Keratinocyte (primary cell): ENCODE measurements around the gene TBC1D5. TPM values are rescaled to one million over a fixed set of nuclear protein-coding genes. Genes with fewer than 3 reads are reported as not detected.

Experiments
- DNase-seq: peaks from one replicate; pipeline ENCODE4 v3.0.0-alpha.2; 2011; ENCODE audit warnings: low read depth, missing footprints, low spot score
- FAIRE-seq: peaks from 2 replicates; lab custom pipeline; 2011; peaks lifted over from hg19 to GRCh38; lab: Jason Lieb, UNC
- H2AFZ ChIP-seq: 2 replicates; pipeline ENCODE4 v1.6.0; 2012; ENCODE audit warnings: low read length, control low read depth, inconsistent platforms; ENCODE audit not compliant: control insufficient read depth
- H3K27ac ChIP-seq: 2 replicates; pipeline ENCODE4 v1.5.1; 2011; ENCODE audit warnings: low read length; ENCODE audit not compliant: control insufficient read depth, insufficient read depth
- H3K27me3 ChIP-seq: 3 replicates; pipeline ENCODE4 v1.6.0; 2011; ENCODE audit warnings: low read length; ENCODE audit not compliant: control insufficient read depth, insufficient read depth; ENCODE audit errors: extremely low read depth
- H3K36me3 ChIP-seq, 2 experiments: 2 replicates in 1 of 2; 3 replicates in 1 of 2; pipeline ENCODE4 v1.5.1; 2011; ENCODE audit warnings: low read length in 2 of 2, mild to moderate bottlenecking in 1 of 2; ENCODE audit not compliant: control insufficient read depth in 2 of 2, insufficient read depth in 2 of 2; ENCODE audit errors: extremely low read depth in 1 of 2
- H3K4me1 ChIP-seq: 3 replicates; pipeline ENCODE4 v1.5.1; 2011; ENCODE audit warnings: low read length; ENCODE audit not compliant: control insufficient read depth, insufficient read depth; ENCODE audit errors: extremely low read depth
- H3K4me2 ChIP-seq: 3 replicates; pipeline ENCODE4 v1.6.0; 2011; ENCODE audit warnings: low read depth, low read length; ENCODE audit not compliant: control insufficient read depth, insufficient read depth; ENCODE audit errors: extremely low read depth
- H3K4me3 ChIP-seq, 3 experiments: fragments of 200-600 bp in 1 of 3; sonication (generic) in 1 of 3; 2 replicates in 2 of 3; 3 replicates in 1 of 3; pipeline ENCODE4 v1.5.1; 2011 to 2016; ENCODE audit warnings: low read length in 3 of 3, mild to moderate bottlenecking in 3 of 3, control low read depth in 2 of 3, inconsistent platforms in 1 of 3, low read depth in 1 of 3, mixed read lengths in 1 of 3, mixed run types in 1 of 3, moderate library complexity in 1 of 3; ENCODE audit not compliant: control insufficient read depth in 2 of 3, insufficient read depth in 2 of 3; ENCODE audit errors: extremely low read depth in 1 of 3
- H3K79me2 ChIP-seq: 2 replicates; pipeline ENCODE4 v1.6.0; 2012; ENCODE audit warnings: low read length; ENCODE audit not compliant: control insufficient read depth, insufficient read depth
- H3K9ac ChIP-seq: 3 replicates; pipeline ENCODE4 v1.6.0; 2011; ENCODE audit warnings: low read length; ENCODE audit not compliant: control insufficient read depth, insufficient read depth; ENCODE audit errors: extremely low read depth
- H3K9me1 ChIP-seq: 3 replicates; pipeline ENCODE4 v1.6.0; 2011; ENCODE audit warnings: low read length; ENCODE audit not compliant: control insufficient read depth, insufficient read depth; ENCODE audit errors: extremely low read depth
- H3K9me3 ChIP-seq: 2 replicates; pipeline ENCODE4 v1.5.1; 2012; ENCODE audit warnings: low read depth, low read length; ENCODE audit not compliant: control insufficient read depth
- H4K20me1 ChIP-seq: 3 replicates; pipeline ENCODE4 v1.6.0; 2011; ENCODE audit warnings: low read length; ENCODE audit not compliant: control insufficient read depth, insufficient read depth; ENCODE audit errors: extremely low read depth
- EZH2 ChIP-seq: IDR thresholded peaks from one replicate; pipeline ENCODE4 v1.6.1; 2012; ENCODE audit warnings: inconsistent platforms, mild to moderate bottlenecking, low read length, moderate library complexity
- dilution Hi-C: fragments of 300-500 bp; cut with MboI; formaldehyde crosslinking; loops from one replicate; pipeline ENCODE4 v1.7.0; 2020; ENCODE audit warnings: low sequenced_read_pairs; ENCODE audit not compliant: extremely low pct_ligation_motif_present
- polyA plus RNA-seq, 5 experiments: library from polyadenylated mRNA; depleted of rRNA in 3 of 5; stranded (reverse) in 3 of 5; stranded (forward) in 1 of 5; unstranded in 1 of 5; fragments of >200 nt; gene quantifications; 1 replicate in 1 of 5; 2 replicates in 3 of 5; 3 replicates in 1 of 5; pipeline versions ENCODE4 v1.2.1 to v1.2.3, GENCODE V29; 2011 to 2012; ENCODE audit warnings: missing spikeins in 2 of 5, low read depth in 1 of 5, low replicate concordance in 1 of 5
- TF ChIP-seq, protein P1 (sequence below), 3 experiments: IDR thresholded peaks in 1 of 3; conservative IDR thresholded peaks in 1 of 3; optimal IDR thresholded peaks in 1 of 3; 2 replicates in 2 of 3; 3 replicates in 1 of 3; pipeline versions ENCODE3 to v1.5.1; 2011; ENCODE audit warnings: low read length in 3 of 3, mild to moderate bottlenecking in 3 of 3, moderate library complexity in 2 of 3, control low read depth in 1 of 3, inconsistent platforms in 1 of 3; ENCODE audit not compliant: insufficient read depth in 2 of 3; ENCODE audit errors: extremely low read depth in 1 of 3

The TBC1D5 gene
- polyA plus RNA-seq, 1 donor (not counting 4 experiments of a cell fraction or from before 2014, with no cell fraction given): 25.8 TPM

DNA sequence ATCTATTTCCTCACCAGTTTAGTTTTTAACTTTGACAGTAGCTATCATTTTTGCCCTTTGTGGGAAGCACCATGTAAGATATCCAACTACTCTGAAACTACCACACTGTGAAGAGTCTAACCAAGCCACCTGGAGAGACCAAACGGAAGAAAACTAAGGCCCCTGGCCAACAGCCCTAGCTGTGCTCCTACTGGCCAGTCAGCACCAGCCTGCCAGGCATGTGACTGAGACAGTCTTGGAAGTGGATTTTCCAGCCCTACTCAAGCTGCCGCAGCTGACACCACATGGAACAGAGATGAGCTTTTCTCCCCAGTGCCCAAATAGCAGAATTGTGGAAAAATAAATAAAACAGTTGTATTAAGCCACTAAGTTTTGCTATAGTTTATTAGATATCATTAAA, 2.9 kb upstream of the TBC1D5 start:
- FAIRE-seq: no peak
- H3K27me3 ChIP-seq: no peaks in the 10 kb centered on the region
- H4K20me1 ChIP-seq: no peaks in the 10 kb centered on the region
- H2AFZ ChIP-seq: no peak overlapping the region
- H3K27ac ChIP-seq: no peak overlapping the region
- H3K9me1 ChIP-seq: no peaks in the 10 kb centered on the region
- no peak overlapping the region for H3K9ac ChIP-seq
- no peak for DNase-seq
- H3K4me1 ChIP-seq: peaks cover 14% of the 10 kb centered on the region
- no peak overlapping the region for H3K4me3 ChIP-seq
- TF ChIP-seq EZH2: no peak
- dilution Hi-C loops: no loop called here
- no peaks in the 10 kb centered on the region for H3K36me3 ChIP-seq
- no peaks in the 10 kb centered on the region for H3K9me3 ChIP-seq
- H3K4me2 ChIP-seq: no peak overlapping the region
- peaks cover 7% of the 10 kb centered on the region for H3K79me2 ChIP-seq

GRCh38 chr3:17744693-17745092, 2.3 kb upstream of the TBC1D5 start:
- H3K36me3 ChIP-seq: no peaks in the 10 kb centered on the region
- H3K79me2 ChIP-seq: peaks cover 13% of the 10 kb centered on the region
- H3K27me3 ChIP-seq: no peaks in the 10 kb centered on the region
- no peak for TF ChIP-seq EZH2
- TF ChIP-seq, protein P1, sequence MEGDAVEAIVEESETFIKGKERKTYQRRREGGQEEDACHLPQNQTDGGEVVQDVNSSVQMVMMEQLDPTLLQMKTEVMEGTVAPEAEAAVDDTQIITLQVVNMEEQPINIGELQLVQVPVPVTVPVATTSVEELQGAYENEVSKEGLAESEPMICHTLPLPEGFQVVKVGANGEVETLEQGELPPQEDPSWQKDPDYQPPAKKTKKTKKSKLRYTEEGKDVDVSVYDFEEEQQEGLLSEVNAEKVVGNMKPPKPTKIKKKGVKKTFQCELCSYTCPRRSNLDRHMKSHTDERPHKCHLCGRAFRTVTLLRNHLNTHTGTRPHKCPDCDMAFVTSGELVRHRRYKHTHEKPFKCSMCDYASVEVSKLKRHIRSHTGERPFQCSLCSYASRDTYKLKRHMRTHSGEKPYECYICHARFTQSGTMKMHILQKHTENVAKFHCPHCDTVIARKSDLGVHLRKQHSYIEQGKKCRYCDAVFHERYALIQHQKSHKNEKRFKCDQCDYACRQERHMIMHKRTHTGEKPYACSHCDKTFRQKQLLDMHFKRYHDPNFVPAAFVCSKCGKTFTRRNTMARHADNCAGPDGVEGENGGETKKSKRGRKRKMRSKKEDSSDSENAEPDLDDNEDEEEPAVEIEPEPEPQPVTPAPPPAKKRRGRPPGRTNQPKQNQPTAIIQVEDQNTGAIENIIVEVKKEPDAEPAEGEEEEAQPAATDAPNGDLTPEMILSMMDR (optimal IDR thresholded peaks at IDR 0.05 in 1 of 3, IDR thresholded peaks at IDR 0.05 in 1 of 3, conservative IDR thresholded peaks at IDR 0.05 in 1 of 3; ENCODE audit: extremely low read depth in 1 of 3, insufficient read depth in 2 of 3, low read length in 3 of 3): no peak
- no peaks in the 10 kb centered on the region for H3K9me3 ChIP-seq
- no peaks in the 10 kb centered on the region for H4K20me1 ChIP-seq
- dilution Hi-C loops: no loop called here
- H3K4me1 ChIP-seq: peaks cover 19% of the 10 kb centered on the region
- H2AFZ ChIP-seq: no peak overlapping the region
- no peak for FAIRE-seq
- H3K9me1 ChIP-seq: no peaks in the 10 kb centered on the region
- no peak overlapping the region for H3K4me3 ChIP-seq
- H3K27ac ChIP-seq: no peak overlapping the region
- no peak overlapping the region for H3K4me2 ChIP-seq
- H3K9ac ChIP-seq: no peak overlapping the region
- no peak for DNase-seq

DNA sequence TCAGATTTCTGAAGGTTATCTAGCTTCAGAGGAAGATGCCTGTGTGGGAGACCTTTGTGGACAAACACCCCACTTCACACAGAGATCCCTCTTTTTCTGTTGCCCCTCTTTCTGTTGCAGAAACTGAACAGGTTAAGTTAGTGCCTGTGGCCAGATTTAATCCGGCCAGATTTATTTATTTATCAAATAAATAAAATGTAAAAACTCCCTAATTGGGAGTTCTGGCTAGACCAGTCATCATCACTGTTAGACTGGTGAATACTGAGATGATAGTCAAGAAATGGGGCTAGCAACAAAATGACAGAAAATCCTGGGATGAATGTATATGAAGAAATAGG, 1.2 kb upstream of the TBC1D5 start:
- H3K4me3 ChIP-seq: peak overlapping the region in 1 of 3 experiments; percentile 78

More for the DNA sequence above, 1.2 kb upstream of the TBC1D5 start:
- H3K4me2 ChIP-seq: peak overlapping the region; percentile 97
- no peaks in the 10 kb centered on the region for H3K27me3 ChIP-seq
- H3K36me3 ChIP-seq: no peaks in the 10 kb centered on the region
- no peaks in the 10 kb centered on the region for H3K9me3 ChIP-seq
- TF ChIP-seq, protein P1 (optimal IDR thresholded peaks at IDR 0.05 in 1 of 3, IDR thresholded peaks at IDR 0.05 in 1 of 3, conservative IDR thresholded peaks at IDR 0.05 in 1 of 3; ENCODE audit: extremely low read depth in 1 of 3, insufficient read depth in 2 of 3, low read length in 3 of 3): no peak
- TF ChIP-seq EZH2: no peak
- peaks cover 21% of the 10 kb centered on the region for H3K79me2 ChIP-seq
- H3K9me1 ChIP-seq: no peaks in the 10 kb centered on the region
- peaks cover 28% of the 10 kb centered on the region for H3K4me1 ChIP-seq
- peak overlapping the region; percentile 91 for H2AFZ ChIP-seq
- H3K27ac ChIP-seq: peak overlapping the region; percentile 92
- H3K9ac ChIP-seq: no peak overlapping the region
- dilution Hi-C loops: no loop called here
- no peak for DNase-seq
- no peak for FAIRE-seq
- H4K20me1 ChIP-seq: no peaks in the 10 kb centered on the region
